ENCODE results near the gene ANKRD9.
A peak's percentile ranks its signal among the peaks of the same experiment; 100 is the strongest.
"Not testable (repeated sequence)": the region's sequence is repeated elsewhere in the genome, so short reads cannot be mapped to it uniquely, and the experiment has no call there.

The ANKRD9 gene

GRCh38 chr14:102537981-102538601 is 28.5 kb upstream of the ANKRD9 start:
- no peak for DNase-seq

- no peak for DNase-seq
Measured at GRCh38 chr14:102532204-102532658, 22.7 kb upstream of the ANKRD9 start.

GRCh38 chr14:102530828-102531478 is 21.4 kb upstream of the ANKRD9 start:
- DNase-seq = no peak

GRCh38 chr14:102528431-102529170 is 19.0 kb upstream of the ANKRD9 start:
- no peak for DNase-seq

- no peak for DNase-seq
Measured at GRCh38 chr14:102525929-102526497, 16.4 kb upstream of the ANKRD9 start.

- DNase-seq = no peak
Measured at GRCh38 chr14:102525219-102525928, 15.8 kb upstream of the ANKRD9 start.

GRCh38 chr14:102524451-102525218 is 15.1 kb upstream of the ANKRD9 start:
- DNase-seq = peak; percentile 83 to 92

- DNase-seq = no peak
Measured at GRCh38 chr14:102523569-102524450, 14.2 kb upstream of the ANKRD9 start.

- DNase-seq = no peak
Measured at GRCh38 chr14:102523200-102523568, 13.6 kb upstream of the ANKRD9 start.

- not testable (repeated sequence) for DNase-seq
Measured at GRCh38 chr14:102519709-102520108, 10.1 kb upstream of the ANKRD9 start.

- no peak for DNase-seq
Measured at GRCh38 chr14:102518063-102518648, 8.6 kb upstream of the ANKRD9 start.

- DNase-seq = no peak
Measured at GRCh38 chr14:102517392-102518062, 8.0 kb upstream of the ANKRD9 start.

- peak; percentile 45 to 62 for DNase-seq
Measured at GRCh38 chr14:102516531-102517391, 7.2 kb upstream of the ANKRD9 start.

- DNase-seq = no peak
Measured at GRCh38 chr14:102514987-102515733, 5.6 kb upstream of the ANKRD9 start.

GRCh38 chr14:102513899-102514772 is 4.6 kb upstream of the ANKRD9 start:
- DNase-seq = no peak

- DNase-seq = no peak
Measured at GRCh38 chr14:102512793-102513300, 3.3 kb upstream of the ANKRD9 start.

GRCh38 chr14:102511538-102511937 is 2.0 kb upstream of the ANKRD9 start:
- no peak for DNase-seq
